SK-N-SH treated with all-trans-retinoic acid at 6 μM for 48 hours (cell line): ENCODE results near the gene SOX10.

ENCODE experiments used
- CSDC2 ChIP-seq: fragments of 250-450 bp; sonication (Bioruptor Pico); IDR thresholded peaks from 2 replicates; pipeline ENCODE4 v1.5.0; 2020; ENCODE audit warnings: mild to moderate bottlenecking, moderate library complexity
- GLIS3 ChIP-seq: fragments of 250-450 bp; sonication (Bioruptor Pico); IDR thresholded peaks from 2 replicates; pipeline ENCODE4 v1.5.0; 2020; ENCODE audit warnings: mild to moderate bottlenecking, moderate library complexity
- ISL1 ChIP-seq: fragments of 250-450 bp; sonication (Bioruptor Pico); IDR thresholded peaks from 2 replicates; pipeline ENCODE4 v2.1.2; 2022; ENCODE audit warnings: mild to moderate bottlenecking, moderate library complexity
- OSR1 ChIP-seq: fragments of 250-450 bp; sonication (Bioruptor Pico); IDR thresholded peaks from 2 replicates; pipeline ENCODE4 v1.8.0; 2022; ENCODE audit warnings: moderate library complexity, mild to moderate bottlenecking, inconsistent platforms
- PPARA ChIP-seq: fragments of 250-450 bp; sonication (Bioruptor Pico); IDR thresholded peaks from 2 replicates; pipeline ENCODE4 v1.5.0; 2020; ENCODE audit warnings: mild to moderate bottlenecking, borderline replicate concordance
- TOX ChIP-seq: fragments of 250-450 bp; sonication (Bioruptor Pico); IDR thresholded peaks from 2 replicates; pipeline ENCODE4 v1.8.0; 2021; ENCODE audit warnings: mild to moderate bottlenecking, moderate library complexity, borderline replicate concordance
- ZNF565 ChIP-seq: fragments of 450-650 bp; formaldehyde crosslinking; conservative IDR thresholded peaks from 2 replicates; pipeline ENCODE4 v1.5.0; 2020; ENCODE audit warnings: low read depth, mild to moderate bottlenecking, moderate library complexity
- ZNF8 ChIP-seq: fragments of 450-650 bp; formaldehyde crosslinking; IDR thresholded peaks from 2 replicates; pipeline ENCODE4 v1.5.0; 2020; ENCODE audit warnings: mild to moderate bottlenecking, moderate library complexity
- TF ChIP-seq, protein P1 (sequence below): fragments of 250-450 bp; sonication (Bioruptor Pico); IDR thresholded peaks from 2 replicates; pipeline ENCODE4 v1.8.0; 2020; ENCODE audit warnings: mild to moderate bottlenecking, moderate library complexity, borderline replicate concordance
- TF ChIP-seq, protein P2 (sequence below): fragments of 250-450 bp; sonication (Bioruptor Pico); IDR thresholded peaks from 2 replicates; pipeline ENCODE4 v1.5.1; 2020; ENCODE audit warnings: low read depth, mild to moderate bottlenecking, moderate library complexity

DNA sequence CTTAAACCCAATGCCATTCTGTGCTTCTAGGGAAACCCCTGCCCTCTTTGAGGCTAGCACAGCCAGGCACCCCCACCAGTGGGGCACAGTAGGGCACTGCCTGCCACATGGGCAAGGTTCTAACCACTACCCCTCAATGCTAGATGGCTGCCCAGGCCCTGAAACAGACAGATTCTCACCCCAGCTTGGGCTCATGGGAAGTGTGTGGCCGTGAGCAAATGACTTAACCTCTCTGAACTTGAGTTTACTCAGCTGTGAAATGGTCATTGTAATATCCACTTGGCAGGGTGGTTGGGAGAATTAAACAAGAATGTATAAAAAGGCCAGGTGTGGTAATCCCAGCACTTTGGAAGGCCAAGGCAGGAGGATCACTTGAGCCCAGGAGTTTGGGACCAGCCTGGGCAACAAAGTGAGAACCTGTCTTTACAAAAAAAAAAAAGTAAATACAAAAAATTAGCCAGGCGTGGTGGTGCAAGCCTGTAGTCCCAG is 53.4 kb downstream of the SOX10 start:
- TF ChIP-seq ISL1 (no peak), TOX (no peak), GLIS3 (CRISPR knock-in tag) (no peak), ZNF8 (CRISPR knock-in tag) (no peak), PPARA (CRISPR knock-in tag) (no peak), OSR1 (CRISPR knock-in tag) (no peak), ZNF565 (no peak), CSDC2 (no peak)
- TF ChIP-seq, protein P1, sequence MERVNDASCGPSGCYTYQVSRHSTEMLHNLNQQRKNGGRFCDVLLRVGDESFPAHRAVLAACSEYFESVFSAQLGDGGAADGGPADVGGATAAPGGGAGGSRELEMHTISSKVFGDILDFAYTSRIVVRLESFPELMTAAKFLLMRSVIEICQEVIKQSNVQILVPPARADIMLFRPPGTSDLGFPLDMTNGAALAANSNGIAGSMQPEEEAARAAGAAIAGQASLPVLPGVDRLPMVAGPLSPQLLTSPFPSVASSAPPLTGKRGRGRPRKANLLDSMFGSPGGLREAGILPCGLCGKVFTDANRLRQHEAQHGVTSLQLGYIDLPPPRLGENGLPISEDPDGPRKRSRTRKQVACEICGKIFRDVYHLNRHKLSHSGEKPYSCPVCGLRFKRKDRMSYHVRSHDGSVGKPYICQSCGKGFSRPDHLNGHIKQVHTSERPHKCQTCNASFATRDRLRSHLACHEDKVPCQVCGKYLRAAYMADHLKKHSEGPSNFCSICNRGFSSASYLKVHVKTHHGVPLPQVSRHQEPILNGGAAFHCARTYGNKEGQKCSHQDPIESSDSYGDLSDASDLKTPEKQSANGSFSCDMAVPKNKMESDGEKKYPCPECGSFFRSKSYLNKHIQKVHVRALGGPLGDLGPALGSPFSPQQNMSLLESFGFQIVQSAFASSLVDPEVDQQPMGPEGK (CRISPR knock-in tag), result no peak
- TF ChIP-seq, protein P2, sequence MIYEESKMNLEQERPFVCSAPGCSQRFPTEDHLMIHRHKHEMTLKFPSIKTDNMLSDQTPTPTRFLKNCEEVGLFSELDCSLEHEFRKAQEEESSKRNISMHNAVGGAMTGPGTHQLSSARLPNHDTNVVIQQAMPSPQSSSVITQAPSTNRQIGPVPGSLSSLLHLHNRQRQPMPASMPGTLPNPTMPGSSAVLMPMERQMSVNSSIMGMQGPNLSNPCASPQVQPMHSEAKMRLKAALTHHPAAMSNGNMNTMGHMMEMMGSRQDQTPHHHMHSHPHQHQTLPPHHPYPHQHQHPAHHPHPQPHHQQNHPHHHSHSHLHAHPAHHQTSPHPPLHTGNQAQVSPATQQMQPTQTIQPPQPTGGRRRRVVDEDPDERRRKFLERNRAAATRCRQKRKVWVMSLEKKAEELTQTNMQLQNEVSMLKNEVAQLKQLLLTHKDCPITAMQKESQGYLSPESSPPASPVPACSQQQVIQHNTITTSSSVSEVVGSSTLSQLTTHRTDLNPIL (CRISPR knock-in tag), result no peak
